A549 (cell line): ENCODE results near the gene NPIPB5.
"Not testable (repeated sequence)": the region's sequence is repeated elsewhere in the genome, so short reads cannot be mapped to it uniquely, and the experiment has no call there.

ENCODE experiments used
- BCL3 ChIP-seq: fragments of >200 bp; sonication (Bioruptor Twin); formaldehyde crosslinking; IDR thresholded peaks from 3 replicates; pipeline ENCODE4 v1.6.1; 2016
- CEBPB ChIP-seq, 2 experiments: fragments of >200 bp in 1 of 2; sonication (Bioruptor Twin) in 1 of 2; formaldehyde crosslinking in 1 of 2; IDR thresholded peaks; 2 replicates each; pipeline ENCODE4 v1.6.1; 2012 to 2016
- CHD2 ChIP-seq: fragments of 150-350 bp; IDR thresholded peaks from 2 replicates; pipeline ENCODE4 v1.6.1; 2014; ENCODE audit warnings: low read length; ENCODE audit not compliant: partially characterized antibody
- MAFK ChIP-seq: fragments of 450-650 bp; IDR thresholded peaks from 2 replicates; pipeline ENCODE4 v1.6.1; 2014; ENCODE audit not compliant: partially characterized antibody
- RAD21 ChIP-seq, 2 experiments: fragments of >200 bp in 1 of 2; sonication (Bioruptor Twin) in 1 of 2; formaldehyde crosslinking in 1 of 2; IDR thresholded peaks in 1 of 2; conservative IDR thresholded peaks in 1 of 2; 2 replicates in 1 of 2; 3 replicates in 1 of 2; pipeline ENCODE4 v1.6.1; 2012 to 2018; ENCODE audit warnings: inconsistent platforms in 1 of 2
- TF ChIP-seq, protein P1 (sequence below): fragments of >200 bp; sonication (Bioruptor Twin); formaldehyde crosslinking; IDR thresholded peaks from 3 replicates; pipeline ENCODE4 v1.5.1; 2016

DNA sequence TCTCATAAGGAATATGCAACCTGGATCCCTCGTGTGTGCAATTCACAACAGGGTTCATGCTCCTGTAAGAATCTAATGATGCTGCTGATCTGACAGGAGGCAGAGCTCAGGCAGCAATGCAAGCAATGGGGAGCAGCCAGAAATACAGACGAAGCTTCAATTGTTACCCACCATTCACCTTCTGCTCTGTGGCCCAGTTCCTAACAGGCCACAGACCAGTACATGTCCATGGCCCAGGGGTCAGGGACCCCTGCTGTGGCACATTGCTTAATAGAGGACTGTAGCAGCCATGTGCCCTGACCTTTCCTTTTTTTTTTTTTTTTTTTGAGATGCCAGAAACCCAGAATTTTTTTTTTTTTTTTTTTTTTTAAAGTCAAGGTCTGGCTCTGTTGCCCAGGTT, 34.1 kb downstream of the NPIPB5 start:
- TF ChIP-seq RAD21 (conservative IDR thresholded peaks at IDR 0.05 in 1 of 2, IDR thresholded peaks at IDR 0.05 in 1 of 2); MAFK; BCL3; CHD2; CEBPB (IDR thresholded peaks at IDR 0.05): not testable (repeated sequence)
- TF ChIP-seq, protein P1, sequence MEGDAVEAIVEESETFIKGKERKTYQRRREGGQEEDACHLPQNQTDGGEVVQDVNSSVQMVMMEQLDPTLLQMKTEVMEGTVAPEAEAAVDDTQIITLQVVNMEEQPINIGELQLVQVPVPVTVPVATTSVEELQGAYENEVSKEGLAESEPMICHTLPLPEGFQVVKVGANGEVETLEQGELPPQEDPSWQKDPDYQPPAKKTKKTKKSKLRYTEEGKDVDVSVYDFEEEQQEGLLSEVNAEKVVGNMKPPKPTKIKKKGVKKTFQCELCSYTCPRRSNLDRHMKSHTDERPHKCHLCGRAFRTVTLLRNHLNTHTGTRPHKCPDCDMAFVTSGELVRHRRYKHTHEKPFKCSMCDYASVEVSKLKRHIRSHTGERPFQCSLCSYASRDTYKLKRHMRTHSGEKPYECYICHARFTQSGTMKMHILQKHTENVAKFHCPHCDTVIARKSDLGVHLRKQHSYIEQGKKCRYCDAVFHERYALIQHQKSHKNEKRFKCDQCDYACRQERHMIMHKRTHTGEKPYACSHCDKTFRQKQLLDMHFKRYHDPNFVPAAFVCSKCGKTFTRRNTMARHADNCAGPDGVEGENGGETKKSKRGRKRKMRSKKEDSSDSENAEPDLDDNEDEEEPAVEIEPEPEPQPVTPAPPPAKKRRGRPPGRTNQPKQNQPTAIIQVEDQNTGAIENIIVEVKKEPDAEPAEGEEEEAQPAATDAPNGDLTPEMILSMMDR, result not testable (repeated sequence)
